ENCODE data around the gene MED12. TPM values are rescaled to one million over a fixed set of nuclear protein-coding genes. Genes with fewer than 3 reads are reported as not detected.
A peak's percentile ranks its signal among the peaks of the same experiment; 100 is the strongest.

The MED12 gene
- total and polyA plus RNA-seq, 2 donors (not counting 1 experiment from before 2014, with no cell fraction given), result 34.1 to 123 TPM

DNA sequence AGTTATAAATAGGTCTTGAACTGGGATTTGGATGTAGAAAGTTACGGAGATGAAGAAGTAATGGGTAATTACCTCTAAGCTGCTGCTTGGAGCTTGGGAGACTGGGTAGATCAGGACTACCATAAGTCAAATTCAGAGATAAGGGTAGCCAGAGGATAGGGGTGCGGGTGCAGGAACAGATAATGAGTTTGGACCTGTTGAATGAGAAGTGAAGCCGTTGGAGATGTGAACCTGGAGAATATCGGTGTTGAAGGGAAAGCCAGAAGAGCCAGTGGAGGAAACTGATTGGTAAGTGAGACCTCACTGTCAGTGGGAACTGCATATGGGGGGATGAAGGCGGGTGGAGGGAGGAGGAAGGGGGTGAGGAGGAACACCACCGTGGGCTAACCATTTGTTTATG is 23.4 kb upstream of the MED12 start:
- Histone ChIP-seq H3K4me3 (ENCODE audit: control extremely low read depth in 1 of 5, extremely low read depth in 1 of 5, insufficient read depth in 1 of 5, low read depth in 2 of 5, low read length in 4 of 5) (peak overlapping the region; percentile 49 to 73 (median 61)), H3K9me3 (ENCODE audit: control extremely low read depth in 1 of 3, control insufficient read depth in 2 of 3, insufficient read depth in 1 of 3, low read length in 2 of 3) (no peaks in the 10 kb centered on the region), H3K27ac (ENCODE audit: low read length in 2 of 2) (peak overlapping the region in 1 of 2 donors; percentile 61), H2AFZ (ENCODE audit: insufficient read depth, low read depth, low read length, poor library complexity, severe bottlenecking) (peak overlapping the region; percentile 88), H3K27me3 (replicated peaks in 1 of 4; ENCODE audit: control extremely low read depth in 1 of 4, control insufficient read depth in 3 of 4, insufficient read depth in 4 of 4, low read length in 3 of 4) (no peaks in the 10 kb centered on the region), H3K9ac (ENCODE audit: low read length) (peak overlapping the region; percentile 57), H4K20me1 (ENCODE audit: control insufficient read depth, insufficient read depth, low read length, poor library complexity, severe bottlenecking) (no peaks in the 10 kb centered on the region), H3K36me3 (replicated peaks in 1 of 2; ENCODE audit: control extremely low read depth in 1 of 2, control insufficient read depth in 1 of 2, extremely low read depth in 1 of 2, insufficient read depth in 2 of 2, low read length in 1 of 2) (no peaks in the 10 kb centered on the region), H3K4me2 (replicated peaks; ENCODE audit: low read depth, low read length, poor library complexity, severe bottlenecking) (peak overlapping the region; percentile 74), H3K79me2 (ENCODE audit: control insufficient read depth, insufficient read depth, low read length) (peaks cover 13% of the 10 kb centered on the region), H3K4me1 (ENCODE audit: control insufficient read depth in 2 of 2, insufficient read depth in 2 of 2, low read length in 2 of 2) (peaks cover 13 to 28% of the 10 kb centered on the region in 2 donors)
- ATAC-seq (ENCODE audit: low read depth) (no peak), DNase-seq (no peak)
- intact Hi-C loops (cut with micrococcal nuclease), result loop anchor here (1.0 to 10.0 kb wide), 2 partner anchors 27 to 160 kb away; partner anchors contain the start of genes SNX12 and ZMYM3
- Mint-ChIP-seq H3K4me1 (peaks cover 26% of the 10 kb centered on the region), H3K4me3 (peak overlapping the region; percentile 98), H3K27me3 (no peaks in the 10 kb centered on the region), H3K9me3 (ENCODE audit: insufficient read depth) (no peaks in the 10 kb centered on the region), H3K27ac (peak overlapping the region; percentile 87)
- POLR2A ChIA-PET, result no interaction called here
- 29% methylated on average over 3 of the region's 6 CpGs for WGBS (ENCODE audit: insufficient coverage)
- CTCF ChIA-PET, result interaction anchor here (1.4 kb wide), 1 partner anchor 35 kb away, joined by 4 read pairs; no protein-coding TSS in a partner anchor
- TF ChIP-seq, protein P1, sequence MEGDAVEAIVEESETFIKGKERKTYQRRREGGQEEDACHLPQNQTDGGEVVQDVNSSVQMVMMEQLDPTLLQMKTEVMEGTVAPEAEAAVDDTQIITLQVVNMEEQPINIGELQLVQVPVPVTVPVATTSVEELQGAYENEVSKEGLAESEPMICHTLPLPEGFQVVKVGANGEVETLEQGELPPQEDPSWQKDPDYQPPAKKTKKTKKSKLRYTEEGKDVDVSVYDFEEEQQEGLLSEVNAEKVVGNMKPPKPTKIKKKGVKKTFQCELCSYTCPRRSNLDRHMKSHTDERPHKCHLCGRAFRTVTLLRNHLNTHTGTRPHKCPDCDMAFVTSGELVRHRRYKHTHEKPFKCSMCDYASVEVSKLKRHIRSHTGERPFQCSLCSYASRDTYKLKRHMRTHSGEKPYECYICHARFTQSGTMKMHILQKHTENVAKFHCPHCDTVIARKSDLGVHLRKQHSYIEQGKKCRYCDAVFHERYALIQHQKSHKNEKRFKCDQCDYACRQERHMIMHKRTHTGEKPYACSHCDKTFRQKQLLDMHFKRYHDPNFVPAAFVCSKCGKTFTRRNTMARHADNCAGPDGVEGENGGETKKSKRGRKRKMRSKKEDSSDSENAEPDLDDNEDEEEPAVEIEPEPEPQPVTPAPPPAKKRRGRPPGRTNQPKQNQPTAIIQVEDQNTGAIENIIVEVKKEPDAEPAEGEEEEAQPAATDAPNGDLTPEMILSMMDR (IDR thresholded peaks at IDR 0.05), result no peak
- TF ChIP-seq EZH2 (IDR thresholded peaks at IDR 0.05; ENCODE audit: borderline replicate concordance, insufficient read depth, low read depth, low read length, poor library complexity, severe bottlenecking), result no peak

DNA sequence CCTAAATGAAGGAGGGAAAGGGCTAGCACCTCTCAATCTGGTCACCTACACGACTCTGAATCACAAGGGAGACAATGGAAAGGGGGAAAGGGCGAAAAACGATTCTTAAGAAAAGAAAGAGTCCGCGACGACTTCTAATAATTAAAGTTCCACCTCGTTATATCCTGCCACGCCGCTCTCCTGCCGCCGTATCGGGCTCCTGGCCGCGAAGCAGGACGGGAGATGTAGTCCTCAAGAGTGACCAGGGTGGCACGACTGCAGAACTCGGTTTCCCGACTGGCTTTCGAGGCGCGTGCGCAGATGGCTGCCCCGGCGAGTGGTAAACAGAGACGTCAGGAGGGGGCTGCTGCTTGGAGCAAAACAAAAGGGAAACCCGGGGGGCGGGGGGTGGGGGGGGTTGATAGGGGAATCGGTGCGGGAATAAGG is 22.8 kb upstream of the MED12 start, which contains the start of gene FOXO4:
Gene FOXO4, plus strand, starts transcription at position 297 of the 426 bp plus-strand sequence. CDS start 678 bp downstream, outside the sequence.
- Histone ChIP-seq H3K4me3 (ENCODE audit: control extremely low read depth in 1 of 5, extremely low read depth in 1 of 5, insufficient read depth in 1 of 5, low read depth in 2 of 5, low read length in 4 of 5) (peak within 1 kb of the TSS; percentile 49 to 73 (median 61)), H3K79me2 (ENCODE audit: control insufficient read depth, insufficient read depth, low read length) (peaks cover 13% of the 10 kb centered on the region), H3K27me3 (replicated peaks in 1 of 4; ENCODE audit: control extremely low read depth in 1 of 4, control insufficient read depth in 3 of 4, insufficient read depth in 4 of 4, low read length in 3 of 4) (no peaks in the 10 kb centered on the region), H3K36me3 (replicated peaks in 1 of 2; ENCODE audit: control extremely low read depth in 1 of 2, control insufficient read depth in 1 of 2, extremely low read depth in 1 of 2, insufficient read depth in 2 of 2, low read length in 1 of 2) (no peaks in the 10 kb centered on the region), H3K27ac (ENCODE audit: low read length in 2 of 2) (peak within 1 kb of the TSS; percentile 43 to 61), H3K4me1 (ENCODE audit: control insufficient read depth in 2 of 2, insufficient read depth in 2 of 2, low read length in 2 of 2) (peaks cover 13 to 28% of the 10 kb centered on the region in 2 donors), H3K9ac (ENCODE audit: low read length) (peak within 1 kb of the TSS; percentile 57), H3K4me2 (replicated peaks; ENCODE audit: low read depth, low read length, poor library complexity, severe bottlenecking) (peak within 1 kb of the TSS; percentile 74), H4K20me1 (ENCODE audit: control insufficient read depth, insufficient read depth, low read length, poor library complexity, severe bottlenecking) (no peaks in the 10 kb centered on the region), H3K9me3 (ENCODE audit: control extremely low read depth in 1 of 3, control insufficient read depth in 2 of 3, insufficient read depth in 1 of 3, low read length in 2 of 3) (no peaks in the 10 kb centered on the region), H2AFZ (ENCODE audit: insufficient read depth, low read depth, low read length, poor library complexity, severe bottlenecking) (peak within 1 kb of the TSS; percentile 88)
- ChIA-PET CTCF (interaction anchor here (0.9 to 2.8 kb wide), 5 partner anchors 9 to 35 kb away, joined by 3 to 33 read pairs (median 4); partner anchors contain the start of genes IL2RG and MED12), POLR2A (interaction anchor here (0.9 to 1.0 kb wide), 2 partner anchors 16 to 34 kb away, joined by 3 to 9 read pairs; partner anchors contain the start of gene IL2RG)
- peak within 1 kb of the TSS; percentile 98 for H3K4me3 Mint-ChIP-seq
- H3K27ac Mint-ChIP-seq, result peak within 1 kb of the TSS; percentile 99
- WGBS (ENCODE audit: insufficient coverage), result 0% methylated on average over 9 of the region's 29 CpGs
- H3K9me3 Mint-ChIP-seq (ENCODE audit: insufficient read depth), result no peaks in the 10 kb centered on the region
- peaks cover 26% of the 10 kb centered on the region for H3K4me1 Mint-ChIP-seq
- intact Hi-C loops (cut with micrococcal nuclease), result loop anchor here (1.0 to 10.0 kb wide), 2 partner anchors 27 to 159 kb away; partner anchors contain the start of genes SNX12 and ZMYM3
- TF ChIP-seq, protein P1 (IDR thresholded peaks at IDR 0.05), result no peak
- TF ChIP-seq EZH2 (IDR thresholded peaks at IDR 0.05; ENCODE audit: borderline replicate concordance, insufficient read depth, low read depth, low read length, poor library complexity, severe bottlenecking), result no peak
- H3K27me3 Mint-ChIP-seq, result no peaks in the 10 kb centered on the region
- DNase-seq (peak; percentile 87), ATAC-seq (ENCODE audit: low read depth) (peak; percentile 85)

Measured in B cell (primary cell).